GM18907 (cell line): Measurements from ENCODE around the gene KRCC1.
"Not testable (repeated sequence)": the region's sequence is repeated elsewhere in the genome, so short reads cannot be mapped to it uniquely, and the experiment has no call there.

Experiments
- ATAC-seq: cut with Tn5 transposase; IDR thresholded peaks from one replicate; pipeline ENCODE4 v1.9.1; 2021; ENCODE audit warnings: mild to moderate bottlenecking, moderate library complexity; ENCODE audit not compliant: unreplicated experiment

Gene KRCC1

DNA sequence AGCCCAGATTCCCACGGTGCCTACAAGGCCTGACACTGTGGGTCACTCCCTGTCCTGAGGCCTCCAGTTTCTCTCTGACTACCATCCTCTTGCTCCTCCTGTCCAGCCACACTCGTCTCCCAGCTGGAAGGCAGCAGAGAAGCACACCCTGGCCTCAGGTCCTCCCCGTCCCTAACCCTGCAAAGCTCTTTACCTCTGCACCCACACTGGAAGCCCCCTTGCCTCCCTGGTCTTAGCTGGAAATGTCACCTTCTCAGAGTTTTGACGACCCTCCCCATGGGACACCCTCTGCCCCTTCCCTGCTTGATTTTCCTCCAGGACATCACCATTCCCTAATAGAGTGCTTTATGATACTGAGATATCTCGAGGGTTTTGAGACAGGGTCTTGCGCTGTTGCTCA lies 49.8 kb downstream of the KRCC1 start:
- no peak for ATAC-seq

DNA sequence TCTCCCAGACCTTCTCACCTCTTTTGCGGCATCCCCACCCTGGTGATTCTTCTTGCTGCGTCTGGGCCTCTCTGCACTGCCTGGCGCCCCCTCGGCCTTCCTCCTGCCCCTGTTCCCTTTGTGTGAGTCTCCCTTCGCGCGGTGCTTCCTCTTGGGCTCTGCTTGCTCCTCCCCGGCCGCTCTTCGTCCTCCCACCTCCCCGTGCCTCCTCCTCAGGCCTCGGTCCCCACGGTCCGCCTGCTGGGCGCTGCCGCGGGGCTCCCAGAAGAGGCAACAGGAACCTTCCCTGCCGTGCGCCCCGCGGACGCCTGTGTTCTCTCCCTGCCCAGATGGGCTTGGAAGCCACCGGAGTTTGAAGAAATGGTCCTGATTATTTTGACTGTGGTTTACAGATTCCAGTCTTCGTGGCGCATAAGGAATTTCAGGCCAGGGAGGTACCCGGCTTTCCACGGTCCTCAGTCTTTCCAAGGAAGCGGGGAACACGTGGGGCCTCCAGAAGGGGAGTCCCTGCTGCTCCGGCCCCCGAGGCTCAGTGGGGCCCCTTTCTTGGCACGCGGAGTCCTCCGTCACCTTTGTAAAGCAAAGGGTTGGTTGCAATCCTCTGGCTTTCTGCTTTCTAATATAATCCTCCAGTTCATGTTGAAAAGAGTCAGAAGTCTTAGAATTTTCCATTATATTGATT lies 52.4 kb downstream of the KRCC1 start:
- ATAC-seq: no peak

DNA sequence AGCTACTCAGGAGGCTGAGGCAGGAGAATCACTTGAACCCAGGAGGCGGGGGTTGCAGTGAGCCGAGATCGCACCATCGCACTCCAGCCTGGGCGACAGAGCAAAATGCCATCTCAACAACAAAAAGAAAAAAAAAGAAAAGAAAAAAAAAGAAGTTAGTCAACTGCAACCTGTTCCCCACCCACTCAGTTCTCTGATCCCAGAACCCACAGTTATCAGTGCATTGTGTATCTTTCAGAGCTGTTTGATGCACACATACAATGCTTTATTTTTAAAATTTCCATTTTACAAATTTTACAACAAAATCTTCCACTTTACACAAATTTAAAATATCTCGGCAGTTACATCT lies 53.2 kb downstream of the KRCC1 start:
- ATAC-seq: no peak

DNA sequence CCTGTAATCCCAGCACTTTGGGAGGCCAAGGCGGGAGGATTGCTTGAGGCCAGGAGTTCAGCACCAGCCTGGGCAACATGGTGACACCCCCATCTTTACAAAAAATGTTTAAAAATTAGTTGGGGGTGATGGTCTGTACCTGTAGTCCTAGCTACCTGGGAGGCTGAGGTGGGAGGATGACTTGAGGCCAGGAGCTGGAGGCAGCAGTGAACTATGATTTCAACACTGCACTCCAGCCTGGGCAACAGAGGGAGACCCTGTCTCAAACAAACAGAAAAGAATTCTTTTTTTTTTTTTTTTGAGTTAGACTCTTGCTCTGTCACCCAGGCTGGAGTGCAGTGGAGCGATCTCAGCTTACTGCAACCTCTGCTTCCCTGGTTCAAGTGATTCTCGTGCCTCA lies 55.1 kb downstream of the KRCC1 start:
- ATAC-seq: not testable (repeated sequence)

DNA sequence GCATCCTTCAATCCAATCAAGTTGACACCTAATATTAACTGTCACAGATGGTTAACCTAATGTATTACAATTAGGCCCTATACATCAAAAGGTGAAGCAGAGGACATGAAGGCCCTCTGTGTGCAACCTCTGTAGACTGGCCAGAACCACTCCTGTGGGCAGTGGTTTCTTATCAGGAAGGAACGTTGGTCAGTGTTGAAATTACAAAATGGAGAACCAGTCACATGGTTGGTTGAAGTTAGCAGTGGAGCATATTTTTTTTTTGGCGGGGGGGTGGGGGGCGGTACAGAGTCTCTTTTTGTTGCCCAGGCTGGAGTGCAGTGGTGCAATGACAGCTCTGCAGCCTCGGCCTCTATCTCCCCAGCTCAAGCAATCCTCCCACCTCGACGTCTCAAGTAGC lies 59.0 kb downstream of the KRCC1 start:
- no peak for ATAC-seq

GRCh38 chr2:87995756-87996155 lies 59.8 kb downstream of the KRCC1 start:
- no peak for ATAC-seq

- not testable (repeated sequence) for ATAC-seq
Observed at GRCh38 chr2:87994304-87994850, 61.2 kb downstream of the KRCC1 start.

DNA sequence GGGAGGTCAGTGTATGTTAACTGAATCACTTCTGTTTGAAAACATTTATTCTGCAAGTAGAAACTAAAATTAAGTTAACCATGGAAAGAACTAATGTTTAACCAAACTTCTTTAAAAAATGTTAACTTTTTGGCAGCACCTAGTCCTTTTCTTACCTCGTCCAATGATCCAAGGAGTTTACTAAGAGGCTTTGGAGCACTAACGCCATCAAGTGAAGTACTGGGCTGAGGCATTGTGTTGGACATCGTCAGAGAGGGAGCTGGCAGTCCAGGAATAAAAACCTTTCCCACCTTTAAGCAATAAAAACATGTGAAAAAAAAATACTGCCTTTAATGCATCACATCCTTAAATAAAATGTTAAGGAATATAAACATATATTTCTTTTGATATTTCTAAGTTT lies 63.0 kb downstream of the KRCC1 start:
- not testable (repeated sequence) for ATAC-seq

DNA sequence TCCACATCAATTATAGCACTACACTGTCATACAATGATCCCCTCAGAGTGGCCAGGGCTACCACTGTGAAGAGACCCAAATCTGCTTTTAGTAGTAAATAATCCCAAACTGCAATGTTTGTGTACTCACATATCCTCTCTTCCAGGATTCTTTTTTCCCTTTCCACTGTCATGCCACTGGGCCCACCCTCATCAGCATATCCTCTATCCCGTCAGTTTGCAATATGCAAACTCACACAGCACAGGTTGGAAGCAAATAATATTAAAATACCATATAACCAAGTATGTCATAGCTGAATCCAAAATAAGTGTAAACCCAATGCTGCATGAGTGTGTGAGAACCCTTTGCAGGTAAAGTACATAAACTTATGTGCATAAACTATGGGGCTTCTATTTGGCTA lies 68.1 kb downstream of the KRCC1 start:
- ATAC-seq: not testable (repeated sequence)

DNA sequence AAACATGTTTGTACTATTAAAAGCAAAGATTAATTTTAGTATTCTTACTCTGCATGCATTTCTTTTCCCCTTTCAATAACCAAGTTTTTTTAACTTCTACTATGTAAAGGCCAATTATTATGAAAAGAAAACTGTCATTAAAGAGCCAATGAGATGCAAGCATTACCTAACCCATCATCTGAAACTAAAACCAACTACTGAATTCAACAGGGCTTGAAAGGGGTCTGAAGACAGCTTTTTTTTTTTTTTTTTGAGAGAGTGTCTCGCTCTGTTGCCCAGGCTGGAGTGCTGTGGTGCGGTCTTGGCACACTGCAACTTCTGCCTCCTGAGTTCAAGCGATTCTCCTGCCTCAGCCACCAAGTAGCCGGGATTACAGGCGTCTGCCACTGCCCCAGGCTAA lies 69.7 kb downstream of the KRCC1 start:
- ATAC-seq: not testable (repeated sequence)

- ATAC-seq: not testable (repeated sequence)
Observed at GRCh38 chr2:87981182-87981581, 74.4 kb downstream of the KRCC1 start.
